UCSD-AML1 (cell line): Measurements from ENCODE around the gene SAMD5.

Experiments used
- DNase-seq: peaks from one replicate; lab custom pipeline; 2025; ENCODE audit not compliant: unreplicated experiment; lab: John Stamatoyannopoulos, UW

Gene SAMD5

DNA sequence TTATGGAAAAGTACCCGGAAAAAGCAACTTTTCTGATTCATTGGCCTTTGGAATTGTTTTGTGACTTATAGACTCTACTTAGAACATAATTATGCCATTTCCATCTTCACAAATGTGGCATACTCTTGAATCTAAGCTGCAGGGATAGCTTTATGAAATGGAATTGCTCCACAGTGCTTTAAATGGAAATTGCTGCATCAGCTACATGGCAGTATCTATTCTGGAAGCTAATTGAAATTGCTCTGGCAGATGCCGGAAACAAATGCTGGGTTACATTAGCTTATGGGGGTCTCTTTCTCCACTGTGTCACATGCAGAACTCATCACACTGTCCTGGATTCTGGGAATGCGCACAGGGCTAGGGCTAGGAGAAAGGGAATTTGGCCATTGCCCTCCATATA, 108.9 kb downstream of the SAMD5 start:
- DNase-seq: no peak

DNA sequence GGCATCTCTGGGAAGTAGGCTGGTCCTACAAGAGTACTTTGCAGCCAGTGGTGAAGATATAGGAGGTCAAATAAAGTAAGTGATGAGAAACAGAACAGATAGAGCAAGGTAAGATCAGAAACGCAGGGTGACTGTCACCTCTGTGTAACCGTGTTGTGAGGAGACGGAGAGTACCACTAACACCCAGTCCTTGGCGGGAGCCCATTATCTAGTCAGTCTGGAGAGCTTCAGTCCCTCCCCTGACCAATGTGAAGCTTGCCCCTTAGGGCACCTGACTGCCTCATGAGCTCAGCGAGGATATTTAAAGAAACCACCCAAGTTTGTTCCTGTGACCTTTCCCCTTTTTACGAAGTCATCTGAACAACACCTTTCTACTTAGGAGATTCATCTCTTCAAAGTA, 110.0 kb downstream of the SAMD5 start:
- DNase-seq: no peak

DNA sequence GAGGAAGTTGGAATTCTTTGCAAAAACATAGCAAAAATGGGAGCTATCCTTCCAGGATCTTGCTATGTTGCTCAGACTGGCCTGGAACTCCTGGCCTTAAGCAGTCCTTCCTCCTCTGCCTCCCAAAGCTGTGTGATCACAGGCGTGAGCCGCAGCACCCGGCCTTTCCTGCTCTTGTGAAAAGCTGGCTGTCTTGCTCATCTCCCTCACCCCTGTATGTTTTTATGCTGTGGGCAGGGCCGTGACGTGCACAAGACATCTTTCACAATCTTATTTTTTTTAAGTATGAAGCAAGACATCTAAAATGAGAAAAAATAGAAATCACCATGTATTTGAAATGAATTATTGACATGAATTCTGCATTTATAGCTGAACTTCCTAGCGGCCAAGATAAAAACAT, 110.4 kb downstream of the SAMD5 start:
- DNase-seq: no peak
